Endothelial cell of umbilical vein (primary cell): ENCODE data around the gene TAF6. TPM values are rescaled to one million over a fixed set of nuclear protein-coding genes. Genes with fewer than 3 reads are reported as not detected.

ENCODE experiments used
- BruUV-seq: library from RNA; stranded (reverse); fragments of 400-500 nt; replicated peaks from 2 replicates; lab custom pipeline; 2021; lab: Mats Ljungman, UMichigan
- CTCF ChIA-PET: fragments of 300-600, 350-600 bp; sonication (Branson Sonifier 250); formaldehyde crosslinking; loops from one replicate; lab custom pipeline; 2021; ENCODE audit warnings: antibody characterized with exemption, inconsistent platforms; lab: Charles Lee
- POLR2A ChIA-PET: fragments of 300-600, 350-600 bp; sonication (Branson Sonifier 250); formaldehyde crosslinking; loops from one replicate; lab custom pipeline; 2021; ENCODE audit warnings: antibody characterized with exemption, inconsistent platforms; lab: Charles Lee
- DNase-seq: peaks from one replicate; pipeline ENCODE4 v3.0.0-alpha.2; 2011; ENCODE audit warnings: low read depth, low spot score
- FAIRE-seq: peaks from 2 replicates; lab custom pipeline; 2011; peaks lifted over from hg19 to GRCh38; lab: Jason Lieb, UNC
- H2AFZ ChIP-seq: 2 replicates; pipeline ENCODE4 v1.6.0; 2012; ENCODE audit warnings: low read depth, low read length, control low read depth, inconsistent platforms
- H3K27ac ChIP-seq: 2 replicates; pipeline ENCODE4 v1.5.1; 2011; ENCODE audit warnings: low read depth, mild to moderate bottlenecking, control low read depth, low read length, moderate library complexity; ENCODE audit not compliant: insufficient read depth
- H3K27me3 ChIP-seq, 2 experiments: 2 replicates each; pipeline versions ENCODE4 v1.6.0 to v1.6.1; 2011; ENCODE audit warnings: low read length in 2 of 2, mixed read lengths in 1 of 2; ENCODE audit not compliant: control insufficient read depth in 2 of 2, insufficient read depth in 2 of 2
- H3K36me3 ChIP-seq, 2 experiments: 2 replicates in 1 of 2; 3 replicates in 1 of 2; pipeline ENCODE4 v1.5.1; 2011; ENCODE audit warnings: low read length in 2 of 2, mild to moderate bottlenecking in 1 of 2, moderate library complexity in 1 of 2; ENCODE audit not compliant: control insufficient read depth in 2 of 2, insufficient read depth in 2 of 2; ENCODE audit errors: extremely low read depth in 1 of 2
- H3K4me1 ChIP-seq: 3 replicates; pipeline ENCODE4 v1.5.1; 2011; ENCODE audit warnings: mild to moderate bottlenecking, low read length; ENCODE audit not compliant: control insufficient read depth, insufficient read depth; ENCODE audit errors: extremely low read depth
- H3K4me2 ChIP-seq: 2 replicates; pipeline ENCODE4 v1.6.1; 2011; ENCODE audit warnings: low read length, control low read depth, mixed read lengths; ENCODE audit not compliant: insufficient read depth
- H3K4me3 ChIP-seq, 3 experiments: fragments of 200-600 bp in 1 of 3; sonication (generic), shearing (Covaris generic) in 1 of 3; replicated peaks in 1 of 3; 2 replicates each; pipeline ENCODE4 v1.5.1; 2011 to 2016; ENCODE audit warnings: control low read depth in 3 of 3, low read length in 3 of 3, mild to moderate bottlenecking in 2 of 3, inconsistent platforms in 1 of 3, low read depth in 1 of 3, moderate library complexity in 1 of 3; ENCODE audit not compliant: insufficient read depth in 1 of 3
- H3K79me2 ChIP-seq: 2 replicates; pipeline ENCODE4 v1.6.0; 2012; ENCODE audit warnings: low read length, inconsistent platforms; ENCODE audit not compliant: control insufficient read depth, insufficient read depth
- H3K9ac ChIP-seq: replicated peaks from 2 replicates; pipeline ENCODE3; 2011; ENCODE audit warnings: low read length, control low read depth; ENCODE audit not compliant: insufficient read depth; ENCODE audit errors: extremely low read depth
- H3K9me1 ChIP-seq: replicated peaks from 3 replicates; pipeline ENCODE4 v1.6.0; 2011; ENCODE audit warnings: mild to moderate bottlenecking, low read length; ENCODE audit not compliant: control insufficient read depth, insufficient read depth; ENCODE audit errors: extremely low read depth
- H3K9me3 ChIP-seq: replicated peaks from 2 replicates; pipeline ENCODE4 v1.5.1; 2012; ENCODE audit warnings: low read length, inconsistent platforms; ENCODE audit not compliant: control insufficient read depth, insufficient read depth
- H4K20me1 ChIP-seq: replicated peaks from 2 replicates; pipeline ENCODE3; 2011; ENCODE audit warnings: mild to moderate bottlenecking, low read length; ENCODE audit not compliant: control insufficient read depth, insufficient read depth; ENCODE audit errors: extremely low read depth
- CTCF ChIP-seq, 2 donors: IDR thresholded peaks; 1 replicate in 1 of 2; 2 replicates in 1 of 2; pipeline ENCODE4 v1.5.1; 2011; ENCODE audit warnings: low read length in 2 of 2, mild to moderate bottlenecking in 2 of 2, moderate library complexity in 2 of 2, control low read depth in 1 of 2, inconsistent platforms in 1 of 2, low read depth in 1 of 2; ENCODE audit not compliant: insufficient read depth in 1 of 2; ENCODE audit errors: extremely low read depth in 1 of 2
- EZH2 ChIP-seq: IDR thresholded peaks from 2 replicates; pipeline ENCODE4 v1.6.1; 2012; ENCODE audit warnings: borderline replicate concordance, low read depth, mild to moderate bottlenecking, moderate library complexity, low read length, inconsistent platforms; ENCODE audit not compliant: severe bottlenecking
- FOS ChIP-seq: IDR thresholded peaks from 2 replicates; pipeline ENCODE4 v1.6.1; 2011; ENCODE audit warnings: mild to moderate bottlenecking, low read length, moderate library complexity, borderline replicate concordance; ENCODE audit not compliant: insufficient read depth
- GATA2 ChIP-seq: IDR thresholded peaks from 2 replicates; pipeline ENCODE4 v1.7.0; 2011; ENCODE audit warnings: low read depth, mild to moderate bottlenecking, moderate library complexity, mixed read lengths, low read length; ENCODE audit not compliant: insufficient read length, insufficient read depth
- JUN ChIP-seq: IDR thresholded peaks from 2 replicates; pipeline ENCODE4 v1.6.1; 2011; ENCODE audit warnings: borderline replicate concordance, low read depth; ENCODE audit not compliant: insufficient read length, insufficient read depth
- MAX ChIP-seq: IDR thresholded peaks from 2 replicates; pipeline ENCODE4 v1.6.1; 2011; ENCODE audit not compliant: insufficient read depth, insufficient read length
- MYC ChIP-seq: IDR thresholded peaks from one replicate; pipeline ENCODE4 v1.6.1; 2011; ENCODE audit warnings: mild to moderate bottlenecking, low read depth, low read length
- POLR2A ChIP-seq: IDR thresholded peaks from 2 replicates; pipeline ENCODE4 v1.6.1; 2012; ENCODE audit warnings: low read depth, mild to moderate bottlenecking, control low read depth, low read length
- POLR2AphosphoS5 ChIP-seq: IDR thresholded peaks from 2 replicates; pipeline ENCODE4 v1.6.1; 2012; ENCODE audit warnings: low read depth, mild to moderate bottlenecking, control low read depth, low read length, moderate library complexity; ENCODE audit not compliant: insufficient read depth
- dilution Hi-C: fragments of 300-500 bp; cut with MboI; formaldehyde crosslinking; loops from one replicate; pipeline ENCODE4 v1.15.0; 2019; ENCODE audit warnings: low sequenced_read_pairs; ENCODE audit not compliant: extremely low pct_ligation_motif_present
- intact Hi-C: fragments of 100-400 bp; cut with micrococcal nuclease; formaldehyde crosslinking; loops from one replicate; pipeline ENCODE4 v1.10.0; 2022
- polyA plus RNA-seq, 4 experiments: library from polyadenylated mRNA; depleted of rRNA in 3 of 4; stranded (reverse) in 3 of 4; unstranded in 1 of 4; fragments of >200 nt; gene quantifications; 2 replicates each; pipeline versions ENCODE4 v1.2.1 to v1.2.3, GENCODE V29; 2011 to 2012; ENCODE audit warnings: missing spikeins in 1 of 4
- total RNA-seq: library from RNA; stranded (reverse); gene quantifications from 2 replicates; pipeline ENCODE4 v1.2.3, GENCODE V29; 2021

TAF6 gene
- total and polyA plus RNA-seq, 2 donors (not counting 3 experiments of a cell fraction or from before 2014, with no cell fraction given) = 32.7 to 64.6 TPM

GRCh38 chr7:100141555-100141949, 22.4 kb upstream of the TAF6 start:
- H4K20me1 ChIP-seq = no peaks in the 10 kb centered on the region
- dilution Hi-C loops = no loop called here
- intact Hi-C loops = loop anchor here (10.0 kb wide), 1 partner anchor 913 kb away; no protein-coding TSS in a partner anchor
- no peaks in the 10 kb centered on the region for H3K36me3 ChIP-seq
- no peak overlapping the region for H3K27ac ChIP-seq
- no peaks in the 10 kb centered on the region for H3K9me3 ChIP-seq
- ChIA-PET POLR2A (no interaction called here), CTCF (interaction anchor here (1.1 to 1.8 kb wide), 4 partner anchors 9 to 266 kb away, joined by 3 to 14 read pairs (median 6); no protein-coding TSS in a partner anchor)
- TF ChIP-seq FOS = no peak
- TF ChIP-seq POLR2AphosphoS5 = no peak
- no peak for TF ChIP-seq JUN
- no peak for TF ChIP-seq CTCF (IDR thresholded peaks at IDR 0.05; ENCODE audit: extremely low read depth in 1 of 2, insufficient read depth in 1 of 2, low read depth in 1 of 2, low read length in 2 of 2)
- no peak for TF ChIP-seq GATA2
- no peak for TF ChIP-seq MAX
- no peak for TF ChIP-seq EZH2
- TF ChIP-seq POLR2A = no peak
- TF ChIP-seq MYC = no peak
- no peaks in the 10 kb centered on the region for H3K9me1 ChIP-seq
- H3K27me3 ChIP-seq = peaks cover 0 to 3% of the 10 kb centered on the region in 2 experiments
- DNase-seq (no peak), FAIRE-seq (peak; percentile 42)
- H3K4me1 ChIP-seq = no peaks in the 10 kb centered on the region
- H2AFZ ChIP-seq = no peak overlapping the region
- H3K4me2 ChIP-seq = no peak overlapping the region
- no peak overlapping the region for H3K9ac ChIP-seq
- H3K4me3 ChIP-seq = no peak overlapping the region
- no TSS peak for BruUV-seq
- H3K79me2 ChIP-seq = no peaks in the 10 kb centered on the region
